HG03571 (cell line): Measurements from ENCODE around the gene PRKCD.
"Not testable (repeated sequence)": the region's sequence is repeated elsewhere in the genome, so short reads cannot be mapped to it uniquely, and the experiment has no call there.

ENCODE experiments used
- ATAC-seq: cut with Tn5 transposase; IDR thresholded peaks from one replicate; pipeline ENCODE4 v1.9.1; 2021; ENCODE audit not compliant: unreplicated experiment

PRKCD gene

GRCh38 chr3:53139906-53140846, 20.8 kb upstream of the PRKCD start:
- no peak for ATAC-seq

- no peak for ATAC-seq
Observed at GRCh38 chr3:53140847-53141845, 19.9 kb upstream of the PRKCD start.

GRCh38 chr3:53142986-53143385, 18.0 kb upstream of the PRKCD start:
- ATAC-seq, result no peak

- no peak for ATAC-seq
Observed at GRCh38 chr3:53144446-53144845, 16.6 kb upstream of the PRKCD start.

GRCh38 chr3:53144862-53145712, 15.9 kb upstream of the PRKCD start:
- no peak for ATAC-seq

- no peak for ATAC-seq
Observed at GRCh38 chr3:53145713-53146080, 15.3 kb upstream of the PRKCD start.

GRCh38 chr3:53146319-53146891, 14.6 kb upstream of the PRKCD start:
- no peak for ATAC-seq

- no peak for ATAC-seq
Observed at GRCh38 chr3:53147151-53147902, 13.7 kb upstream of the PRKCD start.

GRCh38 chr3:53147903-53148400, 13.1 kb upstream of the PRKCD start:
- no peak for ATAC-seq

GRCh38 chr3:53149006-53149690, 11.9 kb upstream of the PRKCD start:
- no peak for ATAC-seq

GRCh38 chr3:53149699-53150098, 11.3 kb upstream of the PRKCD start:
- no peak for ATAC-seq

- ATAC-seq, result no peak
Observed at GRCh38 chr3:53150247-53151085, 10.5 kb upstream of the PRKCD start.

- ATAC-seq, result not testable (repeated sequence)
Observed at GRCh38 chr3:53151086-53151438, 9.9 kb upstream of the PRKCD start.

- ATAC-seq, result no peak
Observed at GRCh38 chr3:53151465-53151864, 9.5 kb upstream of the PRKCD start.

GRCh38 chr3:53151870-53152660, 8.9 kb upstream of the PRKCD start:
- ATAC-seq, result no peak

- ATAC-seq, result no peak
Observed at GRCh38 chr3:53153264-53153823, 7.7 kb upstream of the PRKCD start.

GRCh38 chr3:53153980-53154379, 7.0 kb upstream of the PRKCD start:
- no peak for ATAC-seq
